A673 (cell line): ENCODE data around the gene PAK1. TPM values are rescaled to one million over a fixed set of nuclear protein-coding genes. Genes with fewer than 3 reads are reported as not detected.

Experiments
- BruUV-seq: library from RNA; stranded (reverse); fragments of 400-500 nt; replicated peaks from 2 replicates; lab custom pipeline; 2021; lab: Mats Ljungman, UMichigan
- CTCF ChIA-PET: fragments of 300-600 bp; sonication (Branson Sonifier 250); formaldehyde crosslinking; loops from one replicate; lab custom pipeline; 2022; ENCODE audit warnings: antibody characterized with exemption; lab: Charles Lee
- POLR2A ChIA-PET: fragments of 300-600 bp; sonication (Branson Sonifier 250); formaldehyde crosslinking; loops from one replicate; lab custom pipeline; 2022; ENCODE audit warnings: antibody characterized with exemption; ENCODE audit not compliant: low non-redundant PET; lab: Charles Lee
- DNase-seq: peaks from one replicate; pipeline ENCODE4 v3.0.0-alpha.2; 2015; ENCODE audit warnings: low spot score
- H3K27ac ChIP-seq: fragments of 200-600 bp; sonication (generic); 2 replicates; pipeline ENCODE4 v1.5.1; 2016; ENCODE audit warnings: mixed run types, low read depth, mild to moderate bottlenecking, mixed read lengths, antibody characterized with exemption, low read length; ENCODE audit not compliant: poor library complexity, severe bottlenecking
- H3K27me3 ChIP-seq: fragments of 200-600 bp; sonication (generic); replicated peaks from 2 replicates; pipeline ENCODE4 v1.6.1; 2017; ENCODE audit warnings: mixed run types, low read depth, mild to moderate bottlenecking, mixed read lengths, antibody characterized with exemption, low read length; ENCODE audit not compliant: insufficient read depth, poor library complexity
- H3K36me3 ChIP-seq: fragments of 200-600 bp; sonication (generic); 2 replicates; pipeline ENCODE4 v1.6.1; 2016; ENCODE audit warnings: mixed run types, mild to moderate bottlenecking, mixed read lengths, antibody characterized with exemption, low read length; ENCODE audit not compliant: insufficient read depth, poor library complexity, severe bottlenecking
- H3K4me1 ChIP-seq: fragments of 200-600 bp; sonication (generic); 2 replicates; pipeline ENCODE4 v1.6.1; 2017; ENCODE audit warnings: mixed run types, mild to moderate bottlenecking, mixed read lengths, antibody characterized with exemption, low read length; ENCODE audit not compliant: insufficient read depth, poor library complexity, severe bottlenecking
- H3K4me3 ChIP-seq: fragments of 200-600 bp; sonication (generic); 2 replicates; pipeline ENCODE4 v1.5.1; 2016; ENCODE audit warnings: low read depth, mixed run types, mild to moderate bottlenecking, mixed read lengths, low read length; ENCODE audit not compliant: poor library complexity, severe bottlenecking
- H3K9me3 ChIP-seq: fragments of 200-600 bp; sonication (generic); 2 replicates; pipeline ENCODE4 v1.6.1; 2016; ENCODE audit warnings: mixed run types, low read depth, mild to moderate bottlenecking, mixed read lengths, antibody characterized with exemption, low read length; ENCODE audit not compliant: poor library complexity, severe bottlenecking
- EZH2 ChIP-seq: fragments of 200-600 bp; sonication (generic); IDR thresholded peaks from 2 replicates; pipeline ENCODE4 v1.6.1; 2017; ENCODE audit warnings: borderline replicate concordance, low read depth, mild to moderate bottlenecking, mixed read lengths, antibody characterized with exemption, low read length; ENCODE audit not compliant: poor library complexity, severe bottlenecking
- intact Hi-C: fragments of 100-400 bp; cut with micrococcal nuclease; formaldehyde crosslinking; loops from one replicate; pipeline ENCODE4 v1.10.0; 2022; ENCODE audit not compliant: unreplicated experiment
- total RNA-seq: library from RNA; stranded (reverse); gene quantifications from 2 replicates; pipeline ENCODE4 v1.2.3, GENCODE V29; 2021
- TF ChIP-seq, protein P1 (sequence below): fragments of 300-800, 200-600 bp; sonication (generic); conservative IDR thresholded peaks from 2 replicates; pipeline ENCODE4 v1.5.1; 2017; ENCODE audit warnings: low read depth, mild to moderate bottlenecking, antibody characterized with exemption, low read length, moderate library complexity, mixed read lengths

PAK1 gene
- total RNA-seq, 1 experiment from 2014 or later: 44.2 TPM

DNA sequence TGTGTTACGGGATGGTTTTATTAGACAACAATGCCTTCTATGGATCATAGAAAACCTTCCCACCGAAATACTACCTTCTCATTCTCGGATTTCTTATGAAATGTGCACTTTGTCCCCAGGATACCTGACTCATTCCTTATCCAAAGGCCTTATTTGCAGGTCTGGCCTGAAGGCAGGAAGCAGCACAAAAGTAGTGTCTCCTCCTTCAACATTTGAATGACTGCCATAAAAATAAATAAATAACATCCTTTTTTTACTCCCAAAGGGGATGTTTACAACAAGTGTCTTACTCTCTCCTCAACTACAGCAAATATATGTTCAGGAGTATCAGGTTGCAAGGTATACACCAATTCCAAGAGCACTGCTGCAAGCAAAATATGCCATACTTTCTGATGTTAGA is 41.6 kb upstream of the PAK1 start:
- intact Hi-C loops: no loop called here
- no peak for TF ChIP-seq EZH2
- TF ChIP-seq, protein P1, sequence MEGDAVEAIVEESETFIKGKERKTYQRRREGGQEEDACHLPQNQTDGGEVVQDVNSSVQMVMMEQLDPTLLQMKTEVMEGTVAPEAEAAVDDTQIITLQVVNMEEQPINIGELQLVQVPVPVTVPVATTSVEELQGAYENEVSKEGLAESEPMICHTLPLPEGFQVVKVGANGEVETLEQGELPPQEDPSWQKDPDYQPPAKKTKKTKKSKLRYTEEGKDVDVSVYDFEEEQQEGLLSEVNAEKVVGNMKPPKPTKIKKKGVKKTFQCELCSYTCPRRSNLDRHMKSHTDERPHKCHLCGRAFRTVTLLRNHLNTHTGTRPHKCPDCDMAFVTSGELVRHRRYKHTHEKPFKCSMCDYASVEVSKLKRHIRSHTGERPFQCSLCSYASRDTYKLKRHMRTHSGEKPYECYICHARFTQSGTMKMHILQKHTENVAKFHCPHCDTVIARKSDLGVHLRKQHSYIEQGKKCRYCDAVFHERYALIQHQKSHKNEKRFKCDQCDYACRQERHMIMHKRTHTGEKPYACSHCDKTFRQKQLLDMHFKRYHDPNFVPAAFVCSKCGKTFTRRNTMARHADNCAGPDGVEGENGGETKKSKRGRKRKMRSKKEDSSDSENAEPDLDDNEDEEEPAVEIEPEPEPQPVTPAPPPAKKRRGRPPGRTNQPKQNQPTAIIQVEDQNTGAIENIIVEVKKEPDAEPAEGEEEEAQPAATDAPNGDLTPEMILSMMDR: no peak
- Histone ChIP-seq H3K4me3 (no peak overlapping the region), H3K4me1 (no peaks in the 10 kb centered on the region), H3K27ac (no peak overlapping the region), H3K27me3 (no peaks in the 10 kb centered on the region), H3K36me3 (no peaks in the 10 kb centered on the region), H3K9me3 (no peaks in the 10 kb centered on the region)
- DNase-seq: no peak
- POLR2A ChIA-PET: no interaction called here
- BruUV-seq: no TSS peak
- CTCF ChIA-PET: no interaction called here

DNA sequence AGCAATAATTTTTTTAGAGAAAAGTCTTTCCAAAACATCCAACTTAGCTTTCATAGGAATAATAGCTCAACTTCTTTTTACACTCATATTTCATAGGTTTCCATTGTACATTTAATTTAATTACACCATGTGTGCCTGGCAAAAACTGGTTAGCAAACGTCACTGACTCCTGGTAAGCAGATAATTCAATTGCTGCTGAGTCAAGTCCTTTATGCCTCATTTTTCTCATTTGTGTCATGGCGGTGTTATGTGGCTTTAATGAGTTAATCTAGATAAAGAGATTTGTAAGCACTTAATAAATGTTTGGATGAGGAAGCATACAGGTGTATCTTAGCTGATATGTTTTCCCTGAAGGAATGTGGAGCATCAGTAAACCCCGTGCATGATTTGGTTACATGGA is 41.2 kb upstream of the PAK1 start:
- ChIA-PET POLR2A (no interaction called here), CTCF (no interaction called here)
- Histone ChIP-seq H3K4me1 (no peaks in the 10 kb centered on the region), H3K9me3 (no peaks in the 10 kb centered on the region), H3K27me3 (no peaks in the 10 kb centered on the region), H3K27ac (no peak overlapping the region), H3K36me3 (no peaks in the 10 kb centered on the region), H3K4me3 (no peak overlapping the region)
- TF ChIP-seq, protein P1: no peak
- no peak for TF ChIP-seq EZH2
- intact Hi-C loops: no loop called here
- no peak for DNase-seq
- BruUV-seq: no TSS peak

GRCh38 chr11:77512092-77512491 is 38.2 kb upstream of the PAK1 start:
- H3K9me3 ChIP-seq: no peaks in the 10 kb centered on the region
- no peaks in the 10 kb centered on the region for H3K4me1 ChIP-seq
- DNase-seq: no peak
- BruUV-seq: no TSS peak
- CTCF ChIA-PET: interaction anchor here (0.6 kb wide), 1 partner anchor 19 kb away, joined by 4 read pairs; no protein-coding TSS in a partner anchor
- no peaks in the 10 kb centered on the region for H3K27me3 ChIP-seq
- H3K36me3 ChIP-seq: no peaks in the 10 kb centered on the region
- POLR2A ChIA-PET: no interaction called here
- intact Hi-C loops: no loop called here
- no peak overlapping the region for H3K27ac ChIP-seq
- TF ChIP-seq, protein P1: no peak
- no peak for TF ChIP-seq EZH2
- no peak overlapping the region for H3K4me3 ChIP-seq
